GM03348 (cell line): ENCODE measurements around the gene SURF4.
"Not testable (repeated sequence)": the region's sequence is repeated elsewhere in the genome, so short reads cannot be mapped to it uniquely, and the experiment has no call there.

Experiments
- DNase-seq: peaks from one replicate; pipeline ENCODE4 v3.0.0; 2012; ENCODE audit warnings: low spot score

The SURF4 gene

DNA sequence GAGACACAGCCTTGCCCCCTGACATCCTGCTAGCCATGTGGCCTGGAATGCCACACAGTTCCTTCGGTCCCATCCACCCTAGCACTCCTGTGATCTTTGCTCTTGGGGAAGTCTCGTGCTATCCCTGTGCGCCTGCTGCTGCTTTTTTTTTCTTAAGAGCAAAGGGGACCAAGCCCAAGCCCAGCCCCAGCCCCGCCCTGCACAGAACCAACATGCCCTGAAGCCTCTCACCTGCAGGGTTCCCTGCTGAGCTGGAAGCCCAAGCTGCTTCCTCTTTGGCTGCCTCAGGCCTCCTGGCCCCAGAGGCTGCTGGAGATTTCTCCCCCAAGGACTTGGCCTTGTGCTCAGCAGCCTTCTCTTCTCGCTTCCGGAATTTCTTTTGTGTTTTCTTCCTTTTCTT, 41.7 kb downstream of the SURF4 start:
- DNase-seq, result no peak

GRCh38 chr9:133333566-133333965, 42.3 kb downstream of the SURF4 start:
- no peak for DNase-seq

- no peak for DNase-seq
Observed at GRCh38 chr9:133333011-133333410, 42.8 kb downstream of the SURF4 start.

- no peak for DNase-seq
Observed at GRCh38 chr9:133332381-133332730, 43.5 kb downstream of the SURF4 start.

- no peak for DNase-seq
Observed at GRCh38 chr9:133331641-133332380, 44.0 kb downstream of the SURF4 start.

- DNase-seq, result no peak
Observed at GRCh38 chr9:133331221-133331620, 44.6 kb downstream of the SURF4 start.

DNA sequence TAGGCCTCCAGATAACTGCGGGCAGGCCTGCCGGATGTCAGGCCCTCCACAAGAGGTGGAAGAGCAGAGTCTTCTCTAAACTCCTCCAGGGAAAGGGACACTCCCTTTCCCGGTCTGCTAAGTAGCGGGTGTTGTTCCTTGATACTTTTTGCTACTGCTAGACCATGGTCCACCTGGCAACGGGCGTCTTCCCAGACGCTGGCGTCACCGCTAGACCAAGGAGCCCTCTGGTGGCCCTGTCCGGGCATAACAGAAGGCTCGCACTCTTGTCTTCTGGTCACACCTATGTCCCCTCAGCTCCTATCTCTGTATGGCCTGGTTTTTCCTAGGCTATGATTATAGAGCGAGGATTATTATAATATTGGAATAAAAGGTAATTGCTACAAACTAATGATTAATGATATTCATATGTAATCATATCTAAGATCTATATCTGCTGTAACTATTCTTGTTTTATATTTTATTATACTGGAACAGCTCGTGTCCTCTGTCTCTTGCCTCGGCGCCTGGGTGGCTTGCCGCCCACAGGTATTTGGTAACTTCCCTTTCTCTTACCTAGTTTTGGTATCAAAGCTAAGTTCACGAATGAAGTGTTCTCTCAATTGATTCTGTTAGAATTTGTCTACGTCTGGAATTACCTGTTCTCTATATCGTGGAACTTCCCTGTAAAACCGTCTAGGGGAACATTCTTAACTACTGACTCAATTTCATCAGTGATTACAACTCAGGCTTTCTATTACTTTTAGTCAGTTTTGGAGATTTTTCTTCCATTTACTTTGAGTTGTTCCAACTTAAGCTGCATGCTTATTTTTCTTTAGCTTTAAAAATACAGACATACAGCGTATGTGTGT, 46.3 kb downstream of the SURF4 start:
- not testable (repeated sequence) for DNase-seq

DNA sequence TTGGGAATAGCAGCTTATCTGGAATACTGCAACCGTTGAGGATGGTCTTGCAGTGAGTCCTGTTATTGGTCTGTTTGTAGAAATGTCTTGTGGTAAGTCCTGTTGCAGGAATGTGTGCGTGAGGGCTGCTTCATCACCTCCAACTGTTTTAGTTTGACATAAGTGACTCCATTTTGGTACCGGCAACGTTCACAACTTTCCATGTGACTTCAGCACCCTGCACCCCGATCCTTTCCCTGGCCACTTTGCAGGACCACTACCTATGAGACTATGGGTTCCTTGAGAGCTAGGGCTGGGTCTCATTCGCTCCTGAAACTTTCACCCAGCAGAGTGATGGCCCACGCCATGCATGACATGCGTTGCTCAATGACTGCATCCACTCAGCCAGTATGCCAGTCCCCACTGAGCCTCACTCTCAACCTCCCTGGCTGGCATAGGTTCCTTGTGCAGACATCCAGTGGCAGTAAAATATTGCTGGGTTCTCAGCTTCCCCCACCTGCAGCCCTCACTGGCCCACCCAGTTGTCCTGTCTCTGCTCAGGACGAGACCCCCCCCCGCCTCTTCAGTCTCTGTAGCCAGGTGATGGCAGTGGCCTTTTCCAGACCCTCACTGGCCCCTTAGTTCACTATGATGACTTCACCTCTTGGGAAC, 47.9 kb downstream of the SURF4 start:
- DNase-seq, result no peak

- DNase-seq, result not testable (repeated sequence)
Observed at GRCh38 chr9:133327021-133327420, 48.8 kb downstream of the SURF4 start.

GRCh38 chr9:133323991-133324703, 51.7 kb downstream of the SURF4 start:
- DNase-seq, result no peak

DNA sequence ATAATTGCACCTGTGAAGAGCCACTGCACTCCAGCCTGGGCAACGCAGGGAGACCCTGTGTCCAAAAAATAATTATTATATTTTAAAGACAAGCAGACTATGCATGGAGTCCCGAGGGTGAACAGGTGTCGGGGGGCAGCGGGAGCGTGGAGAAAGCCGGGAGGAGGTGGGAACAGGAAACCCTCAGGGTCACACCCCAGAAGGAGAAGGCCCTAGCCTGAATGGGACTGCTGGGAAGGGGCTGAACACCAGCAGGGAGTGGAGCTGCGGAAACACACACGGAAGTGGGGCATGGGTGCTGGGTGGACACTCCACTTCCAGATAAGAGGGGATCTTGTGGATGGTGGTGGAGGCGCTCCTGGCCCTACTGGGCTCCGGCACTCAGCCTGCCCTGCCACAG, 52.6 kb downstream of the SURF4 start:
- no peak for DNase-seq

DNA sequence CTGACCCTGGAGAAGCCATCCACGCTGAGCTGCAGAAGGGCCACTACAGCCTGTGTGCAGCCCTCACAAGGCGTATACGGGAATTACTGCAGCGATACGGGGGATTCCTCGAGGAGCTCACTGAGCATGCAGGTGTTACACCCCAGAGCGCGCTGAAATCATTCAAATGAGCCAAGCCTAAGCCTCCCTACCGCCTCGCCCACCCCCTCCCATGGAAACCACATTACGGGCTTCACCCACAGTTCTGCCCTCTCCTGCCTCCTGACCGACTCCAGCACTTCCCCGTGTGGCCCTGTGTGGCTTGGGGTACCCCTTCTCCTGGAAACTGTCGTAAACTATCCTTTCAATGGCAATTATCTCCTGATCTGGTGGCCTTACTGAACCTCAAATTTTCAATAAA, 53.2 kb downstream of the SURF4 start:
- DNase-seq, result no peak

DNA sequence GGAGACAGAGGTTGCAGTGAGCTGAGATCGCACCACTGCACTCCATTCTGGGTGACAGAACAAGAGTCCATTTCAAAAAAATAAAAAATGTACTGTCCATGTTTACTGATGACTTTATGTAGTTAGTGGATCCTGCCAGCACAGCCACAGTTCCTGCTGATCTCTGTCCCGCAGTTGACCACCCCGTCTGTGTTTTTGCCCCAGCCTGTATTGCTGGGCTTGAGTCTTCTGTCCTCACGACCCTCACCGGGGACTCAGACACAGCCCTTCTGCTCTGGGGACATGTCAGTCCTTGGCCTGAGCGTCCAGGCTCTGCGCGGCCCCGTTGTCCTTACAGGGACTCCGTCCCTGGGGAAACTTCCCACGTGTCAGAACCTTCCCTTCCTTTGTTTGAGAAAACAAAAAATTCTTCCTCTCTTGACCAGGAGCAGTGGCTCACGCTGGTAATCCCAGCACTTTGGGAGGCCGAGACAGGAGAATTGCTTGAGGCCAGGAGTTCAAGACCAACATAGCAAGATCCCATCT, 54.4 kb downstream of the SURF4 start:
- no peak for DNase-seq

DNA sequence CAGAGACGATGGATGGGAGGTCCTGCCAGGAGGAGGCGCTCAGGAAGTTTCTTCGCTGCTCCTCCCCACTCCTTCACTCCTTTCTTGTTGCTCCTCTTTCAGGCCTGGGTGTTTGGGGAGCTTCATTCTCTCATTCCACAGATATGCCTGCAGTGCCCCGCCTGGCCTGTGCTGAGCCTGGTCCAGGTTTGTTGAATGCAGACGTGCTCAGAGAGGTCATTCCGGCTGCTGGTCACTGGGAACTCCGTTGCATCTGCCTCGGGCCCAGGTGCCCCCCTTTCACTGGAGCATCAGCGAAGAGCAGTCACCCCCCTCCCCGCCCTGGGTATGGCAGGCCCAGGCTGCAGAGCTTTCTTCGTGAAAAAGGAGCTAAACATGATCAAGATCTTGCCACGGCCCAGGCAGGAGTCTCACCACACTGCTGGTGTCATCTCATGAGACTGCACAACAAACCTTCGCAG, 55.4 kb downstream of the SURF4 start:
- no peak for DNase-seq

GRCh38 chr9:133317551-133317950, 58.3 kb downstream of the SURF4 start:
- not testable (repeated sequence) for DNase-seq

GRCh38 chr9:133315997-133316396, 59.9 kb downstream of the SURF4 start:
- no peak for DNase-seq
